CD4-positive, alpha-beta T cell treated with Interleukin-2 at 100 ng/mL for 4 hours (primary cell): ENCODE measurements around the gene PANX2.

Source experiments
- DNase-seq: peaks from one replicate; pipeline ENCODE4 v3.0.0-alpha.2; 2020; ENCODE audit warnings: low spot score

PANX2 gene

GRCh38 chr22:50216055-50216683 is 45.6 kb downstream of the PANX2 start:
- no peak for DNase-seq

- DNase-seq = no peak
Measured at GRCh38 chr22:50216684-50217520, 46.4 kb downstream of the PANX2 start.

DNA sequence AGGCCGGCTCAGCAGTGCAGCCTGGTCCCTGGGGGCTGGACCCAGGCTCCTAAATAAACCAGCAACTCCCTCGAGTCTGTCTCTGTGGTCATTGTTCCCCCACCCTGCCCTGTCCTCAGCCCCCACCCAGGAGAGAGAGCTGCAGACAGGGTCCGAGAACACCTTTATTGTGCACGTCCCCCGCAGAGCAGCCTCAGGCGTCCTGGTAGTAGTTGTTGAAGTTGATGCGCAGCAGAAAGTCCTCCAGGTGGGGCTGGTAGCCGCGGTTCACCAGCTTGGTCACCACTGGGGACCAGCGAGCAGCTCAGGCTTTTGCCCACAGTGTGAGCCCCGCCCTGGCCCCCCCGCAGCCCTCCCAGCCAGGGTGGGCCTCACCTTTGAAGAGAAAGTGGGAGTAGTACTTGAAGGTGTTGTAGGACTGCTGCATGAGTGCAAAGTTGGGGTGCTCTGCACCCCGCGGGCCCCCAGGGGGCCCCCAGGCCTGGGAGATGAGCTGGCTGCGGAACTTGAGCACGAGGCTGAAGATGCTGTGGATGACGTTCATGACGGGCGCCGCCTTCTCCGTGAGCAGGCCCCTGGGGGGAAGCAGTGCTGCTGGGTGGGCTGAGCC is 47.1 kb downstream of the PANX2 start:
- no peak for DNase-seq

- no peak for DNase-seq
Measured at GRCh38 chr22:50218153-50218995, 47.8 kb downstream of the PANX2 start.

- DNase-seq = no peak
Measured at GRCh38 chr22:50218996-50219727, 48.6 kb downstream of the PANX2 start.

- DNase-seq = no peak
Measured at GRCh38 chr22:50219800-50220602, 49.5 kb downstream of the PANX2 start.

GRCh38 chr22:50220603-50221409 is 50.3 kb downstream of the PANX2 start:
- no peak for DNase-seq

GRCh38 chr22:50221410-50222300 is 51.1 kb downstream of the PANX2 start:
- DNase-seq = no peak

- DNase-seq = no peak
Measured at GRCh38 chr22:50222508-50222907, 52.0 kb downstream of the PANX2 start.

DNA sequence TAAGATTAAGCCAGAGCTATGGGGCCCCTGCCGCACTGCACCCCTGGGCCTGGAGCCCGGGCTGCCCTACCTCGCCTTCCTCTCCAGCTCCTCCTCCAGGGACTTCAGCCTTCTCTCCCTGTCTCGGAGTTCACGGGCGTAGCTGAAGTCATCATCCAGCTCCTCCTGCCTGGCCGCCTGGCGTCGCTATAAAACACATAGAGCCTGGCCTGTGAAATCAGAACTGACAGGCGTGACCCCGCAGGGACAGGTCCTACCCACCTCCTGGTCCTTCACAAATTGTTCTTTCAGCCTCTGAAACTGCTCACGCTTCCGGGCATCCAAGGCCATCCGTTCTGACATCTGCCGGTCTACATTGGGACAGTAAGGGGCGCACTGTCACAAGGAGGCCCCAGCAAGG is 53.5 kb downstream of the PANX2 start:
- no peak for DNase-seq

- no peak for DNase-seq
Measured at GRCh38 chr22:50225200-50225969, 54.9 kb downstream of the PANX2 start.

DNA sequence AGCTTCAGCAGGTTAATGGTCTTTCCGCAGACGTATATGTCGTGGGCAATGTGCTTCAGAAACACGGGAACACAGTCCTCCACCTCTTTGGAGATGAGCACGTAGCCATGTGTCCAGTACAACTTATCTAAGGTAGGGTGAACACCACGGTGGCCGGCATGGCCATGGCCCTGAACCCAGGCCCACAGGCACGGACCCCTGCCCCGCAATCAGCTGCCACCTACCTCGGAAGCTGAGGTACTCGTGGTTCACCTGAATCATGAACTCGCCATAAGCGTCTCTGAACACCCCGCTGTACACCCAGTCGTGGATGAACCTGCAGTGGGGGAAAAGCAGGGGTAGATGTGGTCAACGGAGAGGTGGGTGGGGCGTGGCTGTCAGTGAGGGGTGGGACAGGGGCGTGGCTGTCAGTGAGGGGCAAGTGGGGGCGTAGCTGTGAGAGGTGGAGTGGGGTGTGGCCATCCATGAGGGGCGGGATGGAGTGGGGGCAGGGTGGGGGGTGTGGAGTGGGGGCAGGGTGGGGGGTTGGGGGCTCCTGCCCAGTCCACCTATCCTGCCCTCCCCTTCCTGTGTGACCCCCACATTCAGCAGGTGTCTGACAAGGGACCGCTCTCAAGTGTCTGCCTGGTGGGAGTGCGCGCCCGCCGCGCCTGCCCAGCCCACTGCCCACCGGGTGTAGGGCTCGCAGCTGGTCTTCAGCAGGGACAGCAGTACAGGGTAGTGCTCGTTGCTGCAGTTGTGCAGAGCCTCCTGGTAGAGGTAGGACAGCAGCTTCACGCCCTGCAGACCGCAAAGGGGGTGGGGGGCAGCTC is 55.7 kb downstream of the PANX2 start:
- no peak for DNase-seq

DNA sequence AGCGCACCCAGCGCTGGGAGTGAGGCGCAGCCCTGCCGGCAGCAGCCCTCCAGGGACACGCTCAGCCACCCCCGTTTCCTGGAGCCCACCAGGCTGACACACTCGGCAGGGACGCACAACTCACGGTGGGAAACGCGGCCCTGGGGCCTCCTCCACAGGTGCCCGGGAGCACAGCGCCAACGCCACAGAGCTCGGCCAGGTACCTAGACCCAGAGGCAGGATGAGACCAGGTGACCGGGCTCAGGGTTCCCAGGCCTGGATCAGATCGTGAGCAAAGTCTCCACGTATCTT is 56.3 kb downstream of the PANX2 start:
- no peak for DNase-seq

DNA sequence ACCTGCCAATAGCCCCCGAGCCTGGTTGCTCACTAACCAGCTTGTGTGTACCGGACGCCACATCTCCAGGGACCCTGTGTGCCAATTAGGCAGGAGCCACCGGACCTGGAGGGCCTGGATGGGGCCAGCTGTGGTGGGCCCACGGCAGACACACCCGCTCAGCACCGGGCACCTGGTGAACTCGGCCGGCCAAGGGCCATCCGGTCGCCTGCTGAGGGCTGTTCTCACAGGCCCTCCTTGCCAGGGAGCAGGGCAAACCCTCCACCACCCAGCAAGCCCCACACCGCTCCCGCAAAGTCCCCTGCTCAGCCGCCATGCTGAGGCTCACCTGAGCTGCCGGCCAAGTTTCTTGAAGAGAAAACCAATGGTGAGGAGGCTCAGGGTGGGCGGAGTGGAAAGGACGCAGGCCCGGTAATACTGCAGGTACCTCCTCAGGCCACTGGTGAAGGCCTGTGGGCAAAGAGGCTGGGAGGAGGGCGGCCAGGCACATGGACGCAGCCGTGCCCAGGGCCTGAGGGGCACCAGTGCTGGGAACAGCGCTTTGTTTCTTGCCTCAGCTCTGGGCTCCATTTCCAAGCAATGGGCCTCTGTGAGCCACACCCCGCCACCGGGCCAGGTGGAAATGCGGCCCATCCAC is 57.2 kb downstream of the PANX2 start:
- DNase-seq = no peak

DNA sequence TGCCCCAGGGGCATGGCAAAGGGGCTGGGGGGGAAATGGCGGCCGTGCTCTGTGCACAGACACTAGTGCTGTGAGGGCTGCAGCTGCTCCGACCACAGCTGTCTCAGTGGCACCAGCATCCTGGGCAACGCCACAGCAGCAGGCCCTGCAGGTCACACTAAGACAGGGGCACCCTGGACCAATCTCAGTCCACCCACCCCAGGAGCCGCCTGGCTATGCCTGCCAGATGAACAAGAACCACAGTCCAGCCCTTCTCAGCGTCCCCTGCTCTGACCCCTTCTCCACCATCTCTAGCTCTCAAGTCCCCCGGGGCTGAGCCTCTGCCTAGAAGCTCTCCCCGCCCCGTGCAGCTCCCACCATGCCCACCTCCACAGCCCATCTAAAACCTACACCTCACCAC is 57.8 kb downstream of the PANX2 start:
- no peak for DNase-seq

GRCh38 chr22:50229370-50229769 is 58.8 kb downstream of the PANX2 start:
- no peak for DNase-seq
